Gastroesophageal sphincter (tissue), 4 donors: Measurements from ENCODE around the gene REEP6. TPM values are rescaled to one million over a fixed set of nuclear protein-coding genes. Genes with fewer than 3 reads are reported as not detected.

Source experiments
- ATAC-seq: fragments of 150-250 bp; one replicate; pipeline ENCODE4 v1.9.1; 2016; ENCODE audit warnings: mild to moderate bottlenecking, moderate library complexity
- H3K27ac ChIP-seq, 4 donors: fragments of 200-600 bp; sonication (generic) in 3 of 4; 1 replicate in 3 of 4; 2 replicates in 1 of 4; pipeline ENCODE4 v1.5.1; 2016 to 2019
- H3K27me3 ChIP-seq: fragments of 200-600 bp; sonication (generic); one replicate; pipeline ENCODE4 v1.5.1; 2019
- H3K36me3 ChIP-seq, 2 donors: fragments of 200-600 bp; sonication (generic); one replicate each; pipeline ENCODE4 v1.5.1; 2019; ENCODE audit warnings: control low read depth in 1 of 2
- H3K4me1 ChIP-seq, 3 donors: fragments of 200-600 bp; sonication (generic); 1 replicate in 2 of 3; 2 replicates in 1 of 3; pipeline ENCODE4 v1.5.1; 2016 to 2019; ENCODE audit warnings: control low read depth in 2 of 3
- H3K4me3 ChIP-seq, 2 donors: fragments of 200-600 bp; sonication (generic); one replicate each; pipeline ENCODE4 v1.5.1; 2019; ENCODE audit warnings: mild to moderate bottlenecking in 1 of 2, moderate library complexity in 1 of 2
- H3K9me3 ChIP-seq, 3 donors: fragments of 200-600 bp; sonication (generic); one replicate each; pipeline ENCODE4 v1.5.1; 2017 to 2019; ENCODE audit warnings: control low read depth in 2 of 3
- EP300 ChIP-seq: sonication (generic); formaldehyde crosslinking; IDR thresholded peaks from one replicate; pipeline ENCODE4 v1.6.1; 2017; ENCODE audit warnings: antibody characterized with exemption, mild to moderate bottlenecking
- POLR2A ChIP-seq, 2 donors: fragments of 450-650 bp; IDR thresholded peaks; one replicate each; pipeline ENCODE4 v1.6.1; 2017; ENCODE audit warnings: antibody characterized with exemption in 2 of 2, mild to moderate bottlenecking in 2 of 2, moderate library complexity in 1 of 2
- POLR2AphosphoS5 ChIP-seq: sonication (generic); formaldehyde crosslinking; IDR thresholded peaks from one replicate; pipeline ENCODE4 v1.6.1; 2017; ENCODE audit warnings: antibody characterized with exemption
- WGBS, 2 donors: methylation state at CpG; one replicate each; pipeline ENCODE4 v1.1.5; 2018; ENCODE audit warnings: low coverage in 1 of 2; 5-methylcytosine and 5-hydroxymethylcytosine counted together
- total RNA-seq, 4 donors: library from RNA; depleted of rRNA; stranded (reverse); fragments of >200 nt; gene quantifications; one replicate each; pipeline ENCODE4 v1.1.0, GENCODE V29; 2016
- TF ChIP-seq, protein P1 (sequence below), 4 experiments: fragments of 200-600 bp in 2 of 4; fragments of 450-650 bp in 2 of 4; sonication (generic) in 1 of 4; IDR thresholded peaks; one replicate each; pipeline ENCODE4 v1.5.1; 2017 to 2019; ENCODE audit warnings: antibody characterized with exemption in 4 of 4, mild to moderate bottlenecking in 2 of 4, moderate library complexity in 2 of 4

Gene REEP6
- total RNA-seq, 4 donors from 2014 or later, result 0.32 to 0.96 (median 0.40) TPM; not detected in 1

DNA sequence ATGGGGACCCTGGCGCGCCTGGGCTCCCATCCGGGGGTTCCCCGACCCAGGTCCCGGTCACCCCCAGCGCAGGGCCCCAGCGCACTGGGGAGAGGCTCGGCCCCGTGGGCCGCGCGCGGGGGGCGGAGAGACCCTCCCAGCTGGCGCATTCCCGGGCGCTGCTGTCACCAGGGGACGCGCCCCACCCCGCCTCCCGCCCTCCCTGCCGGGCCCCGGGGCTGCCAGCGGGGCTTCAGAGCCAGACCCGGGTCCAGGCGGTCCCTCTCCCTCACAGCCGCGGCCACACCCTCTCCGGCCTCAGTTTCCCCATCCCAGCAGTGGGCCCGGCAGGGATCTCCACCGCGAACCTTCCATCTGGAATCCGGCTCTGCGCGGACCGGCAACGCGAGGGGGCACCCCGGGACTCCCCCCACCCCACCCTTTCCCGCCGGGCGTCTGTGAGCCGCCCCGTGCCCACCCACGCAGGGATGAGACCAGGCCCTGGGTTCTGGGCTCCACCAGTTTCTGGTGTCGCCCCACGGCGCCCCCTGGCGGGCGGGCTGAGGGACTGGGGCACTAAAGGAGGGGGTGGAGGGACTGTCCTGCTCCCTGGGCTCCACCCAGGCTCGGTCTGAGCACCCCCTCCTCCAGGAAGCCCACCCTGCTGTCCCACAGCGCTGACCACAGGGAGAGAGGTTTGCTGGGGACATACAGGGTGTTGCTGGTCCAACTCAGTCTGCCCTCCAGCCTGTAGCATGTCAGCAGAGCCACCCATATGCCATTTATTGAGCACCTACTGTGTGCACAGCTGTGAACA, 22.7 kb downstream of the REEP6 start:
- peak; percentile 50 for ATAC-seq

DNA sequence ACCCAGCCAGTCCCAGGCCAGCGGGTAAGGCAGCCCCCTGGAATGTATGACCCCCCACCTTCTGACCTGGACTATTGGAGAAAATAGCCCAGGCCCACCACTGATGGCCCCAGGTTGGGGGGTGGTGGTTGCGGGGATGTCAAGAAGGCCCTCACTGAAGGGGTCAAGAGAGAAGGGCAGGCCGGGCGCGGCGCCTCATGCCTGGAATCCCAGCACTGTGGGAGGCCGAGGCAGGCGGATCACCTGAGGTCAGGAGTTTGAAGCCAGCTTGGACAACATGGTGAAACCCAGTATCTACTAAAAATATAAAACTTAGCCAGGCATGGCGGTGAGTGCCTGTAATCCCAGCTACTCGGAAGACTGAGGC, 23.3 kb downstream of the REEP6 start:
- Histone ChIP-seq H3K36me3 (no peaks in the 10 kb centered on the region), H3K4me3 (no peak overlapping the region), H3K27ac (no peak overlapping the region), H3K27me3 (peaks cover 75% of the 10 kb centered on the region), H3K4me1 (peaks cover 0 to 38% (median 4%) of the 10 kb centered on the region in 3 donors), H3K9me3 (no peaks in the 10 kb centered on the region)
- 55% methylated on average over 2 of the region's 10 CpGs; no CpG with 5 or more reads in 1 of the 2 donors for WGBS, 2 donors
- TF ChIP-seq, protein P1, sequence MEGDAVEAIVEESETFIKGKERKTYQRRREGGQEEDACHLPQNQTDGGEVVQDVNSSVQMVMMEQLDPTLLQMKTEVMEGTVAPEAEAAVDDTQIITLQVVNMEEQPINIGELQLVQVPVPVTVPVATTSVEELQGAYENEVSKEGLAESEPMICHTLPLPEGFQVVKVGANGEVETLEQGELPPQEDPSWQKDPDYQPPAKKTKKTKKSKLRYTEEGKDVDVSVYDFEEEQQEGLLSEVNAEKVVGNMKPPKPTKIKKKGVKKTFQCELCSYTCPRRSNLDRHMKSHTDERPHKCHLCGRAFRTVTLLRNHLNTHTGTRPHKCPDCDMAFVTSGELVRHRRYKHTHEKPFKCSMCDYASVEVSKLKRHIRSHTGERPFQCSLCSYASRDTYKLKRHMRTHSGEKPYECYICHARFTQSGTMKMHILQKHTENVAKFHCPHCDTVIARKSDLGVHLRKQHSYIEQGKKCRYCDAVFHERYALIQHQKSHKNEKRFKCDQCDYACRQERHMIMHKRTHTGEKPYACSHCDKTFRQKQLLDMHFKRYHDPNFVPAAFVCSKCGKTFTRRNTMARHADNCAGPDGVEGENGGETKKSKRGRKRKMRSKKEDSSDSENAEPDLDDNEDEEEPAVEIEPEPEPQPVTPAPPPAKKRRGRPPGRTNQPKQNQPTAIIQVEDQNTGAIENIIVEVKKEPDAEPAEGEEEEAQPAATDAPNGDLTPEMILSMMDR (IDR thresholded peaks at IDR 0.05), result no peak
- TF ChIP-seq POLR2AphosphoS5 (no peak), POLR2A (IDR thresholded peaks at IDR 0.05) (no peak)
- no peak for ATAC-seq

More for the DNA sequence above, 22.7 kb downstream of the REEP6 start:
- peak overlapping the region in 3 of 4 donors; percentile 74 to 82 (median 75) for H3K27ac ChIP-seq
- H3K9me3 ChIP-seq, result no peaks in the 10 kb centered on the region
- peaks cover 75% of the 10 kb centered on the region for H3K27me3 ChIP-seq
- peak overlapping the region; percentile 23 to 62 for H3K4me3 ChIP-seq
- no peaks in the 10 kb centered on the region for H3K36me3 ChIP-seq
- H3K4me1 ChIP-seq, result peaks cover 0 to 39% (median 4%) of the 10 kb centered on the region in 3 donors
- no peak for TF ChIP-seq EP300
- TF ChIP-seq, protein P1 (IDR thresholded peaks at IDR 0.05), result peak in 3 of 4 experiments; percentile 41 to 77 (median 62)
- WGBS, 2 donors, result no CpG with 5 or more reads among the region's 52 CpGs

DNA sequence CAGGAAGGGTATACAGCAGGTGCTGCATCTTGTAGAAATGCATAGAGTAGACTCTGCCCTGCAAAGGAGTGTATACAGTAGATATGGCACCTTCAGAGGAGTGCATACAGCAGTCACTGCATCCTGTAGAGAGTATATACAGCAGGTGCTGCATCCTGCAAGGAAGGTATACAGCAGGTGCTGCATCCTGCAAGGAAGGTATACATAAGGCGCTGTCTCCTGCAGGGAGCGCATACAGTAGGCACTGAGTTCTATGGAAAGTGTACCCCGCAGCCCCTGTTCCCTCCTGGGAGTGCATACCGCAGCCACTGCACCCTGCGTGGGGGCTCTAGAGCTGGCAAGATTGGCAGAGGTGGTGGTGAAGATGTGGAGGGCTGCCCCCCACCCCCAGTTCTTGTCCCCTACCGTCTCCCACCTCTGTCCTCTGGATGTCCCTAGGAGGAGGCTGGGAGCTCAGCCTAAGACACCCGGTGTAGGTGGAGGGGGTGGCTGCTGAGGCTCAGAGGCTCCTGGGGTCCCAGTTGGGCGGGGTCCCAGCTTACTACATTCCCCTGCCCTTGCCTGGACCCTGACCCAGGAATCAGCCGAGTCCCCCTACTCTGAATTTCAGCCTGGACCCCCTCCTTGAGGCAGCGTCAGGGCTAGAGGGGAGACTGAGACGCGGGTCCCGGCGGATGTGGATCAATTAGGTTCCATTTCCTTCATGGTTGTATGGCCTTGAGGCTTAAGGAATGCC, 24.2 kb downstream of the REEP6 start:
- no peak overlapping the region for H3K4me3 ChIP-seq
- H3K27me3 ChIP-seq, result peaks cover 77% of the 10 kb centered on the region
- 40 to 90% methylated on average over 1 to 4 of the region's 14 CpGs for WGBS, 2 donors
- no peak for TF ChIP-seq POLR2AphosphoS5
- no peak for TF ChIP-seq EP300
- TF ChIP-seq, protein P1 (IDR thresholded peaks at IDR 0.05), result no peak
- TF ChIP-seq POLR2A (IDR thresholded peaks at IDR 0.05), result no peak
- H3K27ac ChIP-seq, result no peak overlapping the region
- H3K4me1 ChIP-seq, result peaks cover 0 to 36% (median 4%) of the 10 kb centered on the region in 3 donors
- H3K9me3 ChIP-seq, result no peaks in the 10 kb centered on the region
- H3K36me3 ChIP-seq, result no peaks in the 10 kb centered on the region
- ATAC-seq, result no peak

DNA sequence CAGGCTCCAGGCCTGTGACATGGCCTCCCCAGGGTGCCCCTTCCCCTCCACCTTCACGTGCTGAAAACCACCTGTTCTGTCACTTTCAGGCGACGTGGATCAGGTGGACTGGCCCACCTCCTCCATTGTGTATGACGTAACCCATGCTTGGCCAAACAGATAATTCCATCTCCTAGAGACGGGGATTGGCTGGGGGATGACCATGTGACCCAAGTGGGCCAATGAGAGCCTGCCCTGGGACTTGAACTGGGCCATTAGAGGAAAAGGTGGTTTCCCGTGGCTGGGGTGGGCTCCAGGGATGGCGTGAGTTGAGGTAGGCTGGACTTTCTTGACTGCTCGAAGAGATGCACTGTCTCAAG, 25.4 kb downstream of the REEP6 start:
- peaks cover 70% of the 10 kb centered on the region for H3K27me3 ChIP-seq
- no peaks in the 10 kb centered on the region for H3K36me3 ChIP-seq
- no peak overlapping the region for H3K4me3 ChIP-seq
- ATAC-seq, result no peak
- 58 to 90% methylated on average over 2 to 6 of the region's 8 CpGs for WGBS, 2 donors
- H3K4me1 ChIP-seq, result peaks cover 0 to 26% (median 4%) of the 10 kb centered on the region in 3 donors
- H3K9me3 ChIP-seq, result no peaks in the 10 kb centered on the region
- TF ChIP-seq, protein P1 (IDR thresholded peaks at IDR 0.05), result no peak
- TF ChIP-seq POLR2A (IDR thresholded peaks at IDR 0.05), result no peak
- no peak for TF ChIP-seq EP300
- TF ChIP-seq POLR2AphosphoS5, result no peak
- no peak overlapping the region for H3K27ac ChIP-seq
